ENCODE data around the gene CFAP20DC.

CFAP20DC gene

DNA sequence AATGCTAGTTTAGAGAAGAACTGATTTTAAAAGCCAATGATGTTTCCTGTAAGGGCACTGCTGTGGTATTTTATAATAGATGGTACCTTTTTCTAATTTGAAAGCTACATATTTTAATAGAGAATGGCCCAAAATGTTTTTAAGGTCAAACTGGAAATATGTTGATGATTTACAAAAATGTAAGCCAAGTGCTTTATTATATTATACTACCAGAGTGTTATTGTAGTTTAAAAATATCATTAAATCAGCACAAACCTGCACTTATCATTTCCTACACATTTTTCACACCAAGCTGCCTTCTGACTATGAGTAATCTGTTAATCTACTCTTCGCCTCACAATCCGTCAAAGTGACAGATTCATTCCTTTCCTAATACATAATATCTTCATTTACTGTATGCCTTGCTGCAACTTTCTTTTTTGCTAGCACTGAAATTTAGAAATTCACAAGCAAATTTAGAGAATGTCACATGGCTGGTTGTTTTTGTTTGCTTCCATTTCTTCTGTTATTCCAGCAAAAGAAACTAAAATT lies 256.8 kb downstream of the CFAP20DC start:
- no peak overlapping the region for H3K9ac ChIP-seq
- H3K4me3 ChIP-seq (IDR thresholded peaks at IDR 0.05; ENCODE audit: insufficient read depth, low read depth, low read length), result no peak overlapping the region
- no peaks in the 10 kb centered on the region for H3K36me3 ChIP-seq (ENCODE audit: insufficient read depth)
- no peaks in the 10 kb centered on the region for H3K4me1 ChIP-seq (ENCODE audit: low read depth, poor library complexity, severe bottlenecking)
- TF ChIP-seq, protein P1, sequence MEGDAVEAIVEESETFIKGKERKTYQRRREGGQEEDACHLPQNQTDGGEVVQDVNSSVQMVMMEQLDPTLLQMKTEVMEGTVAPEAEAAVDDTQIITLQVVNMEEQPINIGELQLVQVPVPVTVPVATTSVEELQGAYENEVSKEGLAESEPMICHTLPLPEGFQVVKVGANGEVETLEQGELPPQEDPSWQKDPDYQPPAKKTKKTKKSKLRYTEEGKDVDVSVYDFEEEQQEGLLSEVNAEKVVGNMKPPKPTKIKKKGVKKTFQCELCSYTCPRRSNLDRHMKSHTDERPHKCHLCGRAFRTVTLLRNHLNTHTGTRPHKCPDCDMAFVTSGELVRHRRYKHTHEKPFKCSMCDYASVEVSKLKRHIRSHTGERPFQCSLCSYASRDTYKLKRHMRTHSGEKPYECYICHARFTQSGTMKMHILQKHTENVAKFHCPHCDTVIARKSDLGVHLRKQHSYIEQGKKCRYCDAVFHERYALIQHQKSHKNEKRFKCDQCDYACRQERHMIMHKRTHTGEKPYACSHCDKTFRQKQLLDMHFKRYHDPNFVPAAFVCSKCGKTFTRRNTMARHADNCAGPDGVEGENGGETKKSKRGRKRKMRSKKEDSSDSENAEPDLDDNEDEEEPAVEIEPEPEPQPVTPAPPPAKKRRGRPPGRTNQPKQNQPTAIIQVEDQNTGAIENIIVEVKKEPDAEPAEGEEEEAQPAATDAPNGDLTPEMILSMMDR (conservative IDR thresholded peaks at IDR 0.05; ENCODE audit: low read depth, low read length), result no peak
- no peak overlapping the region for H3K4me2 ChIP-seq
- no peaks in the 10 kb centered on the region for H3K27me3 ChIP-seq (ENCODE audit: insufficient read depth, low read depth)
- no peak overlapping the region for H3K27ac ChIP-seq
- no peaks in the 10 kb centered on the region for H4K20me1 ChIP-seq (ENCODE audit: insufficient read depth)
- no peak overlapping the region for H2AFZ ChIP-seq (ENCODE audit: low read depth)
- H3K79me2 ChIP-seq (ENCODE audit: insufficient read depth, low read depth), result no peaks in the 10 kb centered on the region

DNA sequence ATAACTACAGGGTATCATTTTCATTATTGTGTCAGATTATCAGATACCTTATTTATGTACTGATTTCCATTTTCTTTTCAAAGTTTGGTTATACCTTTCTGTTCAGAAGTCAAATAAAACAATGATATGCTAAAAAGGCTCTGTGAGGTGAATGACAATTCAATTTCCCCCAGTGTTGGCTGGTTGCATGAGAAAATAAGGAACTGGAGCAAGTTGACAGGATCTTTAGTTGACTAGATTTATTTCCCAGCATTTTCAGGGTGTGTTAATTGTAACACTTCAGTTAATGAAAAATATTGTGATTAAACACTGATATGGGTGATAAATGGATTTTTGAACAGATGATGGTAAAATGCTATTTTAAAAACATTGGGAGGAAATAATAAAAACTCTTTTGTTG lies 260.4 kb downstream of the CFAP20DC start:
- Histone ChIP-seq H2AFZ (ENCODE audit: low read depth) (no peak overlapping the region), H4K20me1 (ENCODE audit: insufficient read depth) (no peaks in the 10 kb centered on the region), H3K27me3 (ENCODE audit: insufficient read depth, low read depth) (no peaks in the 10 kb centered on the region), H3K4me3 (IDR thresholded peaks at IDR 0.05; ENCODE audit: insufficient read depth, low read depth, low read length) (no peak overlapping the region), H3K9ac (no peak overlapping the region), H3K4me1 (ENCODE audit: low read depth, poor library complexity, severe bottlenecking) (no peaks in the 10 kb centered on the region), H3K36me3 (ENCODE audit: insufficient read depth) (no peaks in the 10 kb centered on the region), H3K79me2 (ENCODE audit: insufficient read depth, low read depth) (no peaks in the 10 kb centered on the region), H3K4me2 (no peak overlapping the region), H3K27ac (no peak overlapping the region)
- TF ChIP-seq, protein P1 (conservative IDR thresholded peaks at IDR 0.05; ENCODE audit: low read depth, low read length), result no peak

DNA sequence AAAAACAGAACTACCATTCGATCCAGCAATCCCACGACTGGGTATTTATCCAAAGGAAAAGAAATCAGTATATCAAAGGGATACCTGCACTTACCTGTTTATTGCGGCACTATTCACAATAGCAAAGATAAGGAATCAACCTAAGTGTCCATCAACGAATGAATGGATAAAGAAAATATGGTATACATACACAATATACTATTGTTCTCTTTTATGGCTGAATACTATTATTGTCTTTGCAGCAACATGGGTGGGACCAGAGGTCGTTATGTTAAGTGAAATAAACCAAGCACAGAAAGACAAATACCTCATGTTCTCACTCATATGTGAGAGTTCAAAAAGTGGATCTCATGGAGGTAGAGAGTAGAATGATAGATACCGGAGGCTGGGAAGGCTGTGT lies 264.9 kb downstream of the CFAP20DC start:
- H3K27me3 ChIP-seq (ENCODE audit: insufficient read depth, low read depth), result no peaks in the 10 kb centered on the region
- no peak overlapping the region for H3K9ac ChIP-seq
- TF ChIP-seq, protein P1 (conservative IDR thresholded peaks at IDR 0.05; ENCODE audit: low read depth, low read length), result no peak
- no peak overlapping the region for H3K4me2 ChIP-seq
- no peaks in the 10 kb centered on the region for H3K4me1 ChIP-seq (ENCODE audit: low read depth, poor library complexity, severe bottlenecking)
- H2AFZ ChIP-seq (ENCODE audit: low read depth), result no peak overlapping the region
- no peak overlapping the region for H3K4me3 ChIP-seq (IDR thresholded peaks at IDR 0.05; ENCODE audit: insufficient read depth, low read depth, low read length)
- no peak overlapping the region for H3K27ac ChIP-seq
- no peaks in the 10 kb centered on the region for H4K20me1 ChIP-seq (ENCODE audit: insufficient read depth)
- no peaks in the 10 kb centered on the region for H3K36me3 ChIP-seq (ENCODE audit: insufficient read depth)
- H3K79me2 ChIP-seq (ENCODE audit: insufficient read depth, low read depth), result no peaks in the 10 kb centered on the region

DNA sequence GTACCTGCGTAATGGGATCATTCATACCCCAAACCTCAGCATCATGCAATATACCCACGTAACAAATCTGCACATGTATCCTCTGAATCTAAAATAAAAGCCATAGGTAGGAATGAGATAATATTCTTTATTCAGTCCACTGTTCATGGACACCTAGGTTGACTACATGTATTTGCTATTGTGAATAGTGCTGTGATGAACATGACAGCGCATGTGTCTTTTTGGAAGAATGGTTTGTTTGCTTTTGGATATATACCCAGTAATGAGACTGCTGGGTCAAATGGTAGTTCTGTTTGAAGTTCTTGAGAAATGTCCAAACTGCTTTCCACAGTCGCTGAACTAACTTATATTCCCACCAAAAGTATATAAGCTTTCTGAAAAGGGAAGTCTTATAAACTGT lies 265.4 kb downstream of the CFAP20DC start:
- H4K20me1 ChIP-seq (ENCODE audit: insufficient read depth), result no peaks in the 10 kb centered on the region
- H3K4me3 ChIP-seq (IDR thresholded peaks at IDR 0.05; ENCODE audit: insufficient read depth, low read depth, low read length), result no peak overlapping the region
- H3K79me2 ChIP-seq (ENCODE audit: insufficient read depth, low read depth), result no peaks in the 10 kb centered on the region
- H3K9ac ChIP-seq, result no peak overlapping the region
- H3K4me2 ChIP-seq, result no peak overlapping the region
- H3K27ac ChIP-seq, result no peak overlapping the region
- H3K36me3 ChIP-seq (ENCODE audit: insufficient read depth), result no peaks in the 10 kb centered on the region
- no peak overlapping the region for H2AFZ ChIP-seq (ENCODE audit: low read depth)
- no peaks in the 10 kb centered on the region for H3K27me3 ChIP-seq (ENCODE audit: insufficient read depth, low read depth)
- no peaks in the 10 kb centered on the region for H3K4me1 ChIP-seq (ENCODE audit: low read depth, poor library complexity, severe bottlenecking)
- TF ChIP-seq, protein P1 (conservative IDR thresholded peaks at IDR 0.05; ENCODE audit: low read depth, low read length), result no peak
